ENCODE measurements around the gene ZNF335. TPM values are rescaled to one million over a fixed set of nuclear protein-coding genes. Genes with fewer than 3 reads are reported as not detected.

ZNF335 gene
- total and polyA plus RNA-seq, 2 of the 8 experiments (the other 6 are each of a cell fraction or from before 2014, with no cell fraction given) = 12.4 to 14.6 TPM

- TF ChIP-seq USF2 (IDR thresholded peaks at IDR 0.05; ENCODE audit: low read length) = no peak
- no peak for TF ChIP-seq KDM1A (IDR thresholded peaks at IDR 0.05; ENCODE audit: borderline replicate concordance, low read length)
- TF ChIP-seq BCL11A (IDR thresholded peaks at IDR 0.05; ENCODE audit: low read depth in 2 of 2, low read length in 2 of 2) = no peak
Observed at GRCh38 chr20:46012921-46013320, 40.9 kb upstream of the ZNF335 start (continued).

Data from H1 (cell line).